Dendritic cell treated with granulocyte-macrophage colony-stimulating factor and Interleukin-4, amounts not matched to agents 40 ng/mL and 50 ng/mL, for 4 days (primary cell): Measurements from ENCODE around the gene PAMR1.

Source experiments
- H3K27ac Mint-ChIP-seq: one replicate; pipeline ENCODE4 v1.8.0; 2022; ENCODE audit warnings: mild to moderate bottlenecking, mixed read lengths
- H3K27me3 Mint-ChIP-seq: one replicate; pipeline ENCODE4 v1.8.0; 2022; ENCODE audit warnings: mild to moderate bottlenecking, mixed read lengths
- H3K36me3 Mint-ChIP-seq: one replicate; pipeline ENCODE4 v1.8.0; 2022; ENCODE audit warnings: low read depth, mixed read lengths
- H3K4me1 Mint-ChIP-seq: one replicate; pipeline ENCODE4 v1.8.0; 2022; ENCODE audit warnings: low read depth, mixed read lengths
- H3K4me3 Mint-ChIP-seq: one replicate; pipeline ENCODE4 v1.8.0; 2022; ENCODE audit warnings: mild to moderate bottlenecking, moderate library complexity, mixed read lengths
- H3K9me3 Mint-ChIP-seq: one replicate; pipeline ENCODE4 v1.8.0; 2022; ENCODE audit warnings: mixed read lengths
- intact Hi-C: fragments of 100-400 bp; cut with micrococcal nuclease; formaldehyde crosslinking; loops from one replicate; pipeline ENCODE4 v1.15.0; 2022

The PAMR1 gene

DNA sequence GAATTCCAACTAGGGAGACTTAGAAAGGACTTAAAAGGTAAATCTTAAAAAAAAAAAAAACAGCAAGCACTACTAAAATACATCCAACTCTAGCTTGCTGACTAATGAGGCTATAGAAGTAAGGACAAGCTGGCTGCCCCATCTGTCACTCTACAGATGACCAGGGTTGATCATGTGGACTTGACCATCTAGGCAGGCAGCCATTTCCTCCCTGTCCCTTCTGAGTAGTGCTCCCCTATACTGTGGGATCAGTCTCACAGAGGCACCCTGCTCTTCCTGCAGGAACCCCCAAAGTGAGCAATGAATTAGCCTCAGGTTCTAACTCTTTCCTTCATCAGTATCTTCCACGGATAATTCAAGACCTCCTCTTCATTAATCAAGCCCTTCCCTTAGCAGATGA, 118.4 kb downstream of the PAMR1 start:
- H3K4me1 Mint-ChIP-seq, result peaks cover 6% of the 10 kb centered on the region
- intact Hi-C loops, result no loop called here
- H3K27me3 Mint-ChIP-seq, result peaks cover 14% of the 10 kb centered on the region
- H3K4me3 Mint-ChIP-seq, result no peak overlapping the region
- H3K27ac Mint-ChIP-seq, result no peak overlapping the region
- H3K9me3 Mint-ChIP-seq, result no peaks in the 10 kb centered on the region
- no peaks in the 10 kb centered on the region for H3K36me3 Mint-ChIP-seq

DNA sequence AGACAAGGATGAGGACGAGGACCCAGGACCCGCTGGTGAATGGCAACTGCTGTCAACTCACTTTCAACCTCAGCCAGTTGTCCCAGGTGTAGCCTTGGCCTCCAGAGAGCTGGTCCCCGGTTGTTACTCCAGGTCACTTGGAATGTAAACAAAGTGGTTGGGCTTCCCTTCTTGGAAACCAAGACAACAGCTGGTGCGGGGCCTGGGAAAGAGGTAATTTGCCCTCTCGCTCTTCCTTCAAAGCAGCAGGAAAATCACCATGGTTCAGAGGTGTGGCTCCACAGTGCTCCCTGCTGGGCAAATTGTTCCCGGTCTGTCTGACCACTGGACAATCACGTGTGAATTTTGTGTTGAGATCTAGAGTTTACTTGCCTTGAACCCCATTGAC, 121.0 kb downstream of the PAMR1 start:
- Mint-ChIP-seq H3K27ac (no peak overlapping the region), H3K4me1 (peaks cover 6% of the 10 kb centered on the region), H3K36me3 (no peaks in the 10 kb centered on the region), H3K4me3 (no peak overlapping the region), H3K9me3 (no peaks in the 10 kb centered on the region), H3K27me3 (peaks cover 5% of the 10 kb centered on the region)
- intact Hi-C loops, result no loop called here

DNA sequence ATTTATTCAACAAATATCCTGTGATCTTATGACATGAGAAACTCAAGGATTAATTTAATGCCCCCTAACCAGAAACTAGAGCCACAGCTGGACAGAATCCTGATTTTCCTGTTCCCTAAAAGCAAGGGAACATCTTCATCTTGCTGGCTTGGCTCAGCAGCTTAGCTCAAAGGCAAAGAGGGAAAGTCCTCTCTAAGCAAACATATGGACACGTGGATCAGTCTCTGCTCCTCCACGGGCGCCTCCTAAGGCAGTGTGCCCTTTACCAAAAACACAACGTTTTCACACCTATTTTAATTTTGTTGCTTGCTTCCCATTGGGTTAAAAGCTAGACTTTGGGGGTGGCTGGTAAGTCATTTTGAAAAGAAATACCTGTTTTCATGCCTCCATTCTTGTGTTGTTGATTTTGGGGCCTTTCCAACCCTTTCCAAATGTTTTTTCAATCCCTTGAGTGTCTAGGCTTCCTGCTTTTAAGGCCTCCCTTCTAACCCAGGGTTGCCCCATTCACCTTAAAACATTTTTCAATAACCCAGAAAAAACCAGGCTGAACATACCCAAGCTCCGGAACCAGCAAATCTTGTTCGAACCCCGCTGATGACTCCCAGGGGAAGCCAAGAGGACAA, 121.5 kb downstream of the PAMR1 start:
- intact Hi-C loops, result no loop called here
- Mint-ChIP-seq H3K4me3 (no peak overlapping the region), H3K27ac (no peak overlapping the region), H3K27me3 (peaks cover 9% of the 10 kb centered on the region), H3K4me1 (peaks cover 6% of the 10 kb centered on the region), H3K9me3 (no peaks in the 10 kb centered on the region), H3K36me3 (no peaks in the 10 kb centered on the region)

DNA sequence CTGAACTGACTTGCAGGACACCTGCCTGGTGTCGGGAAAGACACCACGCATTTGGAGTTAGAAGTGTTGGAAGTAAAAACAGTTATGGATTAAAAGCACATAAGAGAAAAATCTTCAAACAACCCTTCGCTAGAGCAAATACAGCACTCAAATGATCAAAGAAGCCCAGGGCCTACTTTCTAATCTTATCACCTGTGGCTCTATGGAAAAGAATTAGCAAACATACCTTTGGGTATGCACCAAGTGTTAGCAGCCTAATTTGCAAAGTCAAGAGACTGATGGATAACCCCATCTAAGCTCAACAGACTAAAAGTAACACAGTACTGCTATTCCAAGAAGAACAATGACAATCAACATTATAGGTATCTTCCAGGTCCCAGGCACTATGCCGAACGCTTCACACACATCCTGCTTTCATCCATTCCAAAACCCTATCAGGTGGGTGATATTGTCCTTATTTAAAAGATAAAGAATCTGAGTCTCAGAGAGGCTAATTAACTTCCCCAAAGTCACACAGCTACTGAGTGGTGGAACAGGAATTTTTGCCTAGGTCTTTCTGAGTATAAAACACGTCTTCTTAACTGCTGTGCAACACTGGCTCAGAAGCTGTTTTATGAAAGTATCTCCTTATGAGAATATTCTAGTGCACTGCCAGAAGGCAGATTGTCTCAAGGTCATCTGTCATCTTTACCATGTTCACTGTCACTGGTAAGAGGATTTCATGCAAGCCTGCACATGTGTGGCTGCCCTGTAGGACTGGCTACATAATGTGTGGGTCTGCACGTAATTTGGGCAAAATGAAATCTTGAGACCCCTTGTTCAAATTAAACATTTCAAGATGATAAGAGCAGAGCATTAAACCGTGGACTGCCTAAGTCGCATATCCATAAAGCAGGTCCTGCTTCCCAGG, 122.4 kb downstream of the PAMR1 start:
- H3K27ac Mint-ChIP-seq, result no peak overlapping the region
- intact Hi-C loops, result no loop called here
- H3K4me1 Mint-ChIP-seq, result peaks cover 6% of the 10 kb centered on the region
- H3K36me3 Mint-ChIP-seq, result no peaks in the 10 kb centered on the region
- no peak overlapping the region for H3K4me3 Mint-ChIP-seq
- peaks cover 9% of the 10 kb centered on the region for H3K27me3 Mint-ChIP-seq
- no peaks in the 10 kb centered on the region for H3K9me3 Mint-ChIP-seq

DNA sequence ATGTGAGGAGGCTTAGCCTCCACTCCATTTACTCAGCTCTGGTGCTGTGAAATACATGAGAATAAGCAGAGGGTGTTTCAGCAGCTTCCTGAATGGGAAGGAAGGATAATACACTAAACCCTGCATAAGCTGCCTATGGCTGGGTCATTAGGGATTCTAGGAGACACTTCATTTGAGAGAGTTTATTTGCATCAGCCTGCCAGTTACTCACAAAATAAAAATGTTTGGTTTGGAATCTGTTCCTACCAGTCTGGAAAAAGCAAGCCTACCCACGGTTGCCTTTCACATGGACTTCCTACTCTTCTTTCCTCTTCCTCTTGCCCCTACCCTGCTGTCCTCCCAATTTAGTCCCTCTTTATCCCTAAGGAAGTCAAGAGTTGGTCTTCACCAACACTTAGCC, 126.5 kb downstream of the PAMR1 start:
- no peaks in the 10 kb centered on the region for H3K36me3 Mint-ChIP-seq
- no peak overlapping the region for H3K27ac Mint-ChIP-seq
- no peak overlapping the region for H3K4me3 Mint-ChIP-seq
- peaks cover 4% of the 10 kb centered on the region for H3K27me3 Mint-ChIP-seq
- H3K9me3 Mint-ChIP-seq, result no peaks in the 10 kb centered on the region
- intact Hi-C loops, result no loop called here
- no peaks in the 10 kb centered on the region for H3K4me1 Mint-ChIP-seq

DNA sequence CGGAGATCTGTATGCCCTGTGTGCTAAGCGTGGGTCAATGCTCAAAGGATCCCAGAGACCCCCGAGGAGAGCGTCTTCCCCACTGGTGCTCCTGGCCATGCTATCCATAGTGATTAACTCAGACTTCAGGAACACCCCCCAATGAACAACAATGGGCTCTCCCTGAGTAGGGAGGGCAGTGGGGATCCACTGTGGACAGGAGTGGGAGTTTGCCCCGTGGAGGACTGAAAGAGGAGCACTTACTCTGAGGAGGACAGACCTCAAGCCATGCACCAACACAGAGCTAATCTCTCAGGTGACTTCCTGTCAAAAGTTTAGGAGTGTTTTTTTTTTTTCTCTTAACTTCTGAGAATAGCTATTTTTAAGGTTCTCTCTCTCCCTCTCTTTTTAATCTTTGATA, 130.5 kb downstream of the PAMR1 start:
- Mint-ChIP-seq H3K4me1 (peaks cover 16% of the 10 kb centered on the region), H3K9me3 (no peaks in the 10 kb centered on the region), H3K27me3 (peaks cover 5% of the 10 kb centered on the region), H3K36me3 (no peaks in the 10 kb centered on the region), H3K27ac (no peak overlapping the region), H3K4me3 (no peak overlapping the region)
- intact Hi-C loops, result loop anchor here (5.0 kb wide), 1 partner anchor 158 kb away; no protein-coding TSS in a partner anchor

DNA sequence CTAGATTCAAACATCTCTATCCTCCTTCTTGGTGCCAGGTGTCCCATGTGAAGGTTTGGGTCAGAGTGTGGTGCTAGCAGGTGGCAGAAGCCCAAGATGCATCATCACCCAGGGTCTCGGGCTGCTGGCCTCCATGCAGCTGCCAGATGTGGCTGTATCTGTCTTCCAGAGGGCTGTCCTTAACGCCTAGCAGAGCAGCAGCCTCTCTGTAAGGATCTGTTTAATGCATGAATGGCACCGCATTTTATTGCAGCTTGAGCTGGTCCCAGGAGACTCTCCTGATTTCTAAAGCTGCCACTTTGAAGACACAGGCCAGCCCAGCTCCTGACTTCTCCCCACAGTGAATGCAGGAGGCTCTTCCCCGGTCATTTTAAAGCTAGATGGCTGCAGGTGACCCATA, 132.3 kb downstream of the PAMR1 start:
- no peaks in the 10 kb centered on the region for H3K9me3 Mint-ChIP-seq
- peaks cover 1% of the 10 kb centered on the region for H3K27me3 Mint-ChIP-seq
- no peaks in the 10 kb centered on the region for H3K36me3 Mint-ChIP-seq
- H3K27ac Mint-ChIP-seq, result peak overlapping the region; percentile 70
- peaks cover 16% of the 10 kb centered on the region for H3K4me1 Mint-ChIP-seq
- H3K4me3 Mint-ChIP-seq, result no peak overlapping the region
- intact Hi-C loops, result loop anchor here (5.0 kb wide), 1 partner anchor 156 kb away; no protein-coding TSS in a partner anchor

DNA sequence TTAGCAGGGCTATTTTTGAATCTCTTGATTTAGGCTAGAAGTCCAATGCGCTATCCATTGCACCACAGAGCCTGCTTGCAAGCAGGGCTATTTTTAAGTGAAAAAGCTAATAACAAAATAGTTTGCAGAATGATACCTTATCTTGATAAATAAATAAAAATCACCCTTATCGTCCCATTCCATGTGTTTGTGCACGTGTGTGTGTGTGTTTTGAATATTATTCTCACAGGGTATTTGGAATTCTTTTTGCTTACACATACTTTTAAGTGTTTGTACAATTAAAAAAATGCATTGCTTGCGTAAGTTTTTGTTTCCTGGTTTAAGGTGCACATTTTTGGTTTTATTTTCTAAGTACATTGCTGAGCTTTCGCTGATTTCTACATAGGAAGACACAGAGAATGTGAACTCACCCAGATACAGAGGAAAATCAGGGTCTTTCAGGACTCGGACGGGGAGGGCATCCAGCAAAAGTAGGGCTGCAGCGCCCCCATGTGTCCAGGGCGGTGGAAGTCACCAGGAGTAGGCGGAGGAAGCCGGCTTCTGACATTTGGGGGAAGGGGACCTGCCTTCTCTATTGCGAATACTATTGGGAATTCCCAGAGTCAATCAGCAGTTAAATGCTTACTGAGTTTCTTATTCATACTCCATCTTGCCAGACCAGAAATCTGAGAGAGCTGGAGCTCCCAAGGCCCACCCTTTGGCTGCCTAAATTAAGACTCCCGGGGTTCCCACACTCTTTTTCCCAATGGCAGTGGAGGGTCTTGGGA, 133.3 kb downstream of the PAMR1 start:
- Mint-ChIP-seq H3K4me1 (peaks cover 16% of the 10 kb centered on the region), H3K36me3 (no peaks in the 10 kb centered on the region), H3K4me3 (peak overlapping the region; percentile 51), H3K27ac (peak overlapping the region; percentile 65), H3K27me3 (peaks cover 1% of the 10 kb centered on the region), H3K9me3 (no peaks in the 10 kb centered on the region)
- intact Hi-C loops, result loop anchor here (1.0 to 5.0 kb wide), 2 partner anchors 155 to 466 kb away; no protein-coding TSS in a partner anchor

DNA sequence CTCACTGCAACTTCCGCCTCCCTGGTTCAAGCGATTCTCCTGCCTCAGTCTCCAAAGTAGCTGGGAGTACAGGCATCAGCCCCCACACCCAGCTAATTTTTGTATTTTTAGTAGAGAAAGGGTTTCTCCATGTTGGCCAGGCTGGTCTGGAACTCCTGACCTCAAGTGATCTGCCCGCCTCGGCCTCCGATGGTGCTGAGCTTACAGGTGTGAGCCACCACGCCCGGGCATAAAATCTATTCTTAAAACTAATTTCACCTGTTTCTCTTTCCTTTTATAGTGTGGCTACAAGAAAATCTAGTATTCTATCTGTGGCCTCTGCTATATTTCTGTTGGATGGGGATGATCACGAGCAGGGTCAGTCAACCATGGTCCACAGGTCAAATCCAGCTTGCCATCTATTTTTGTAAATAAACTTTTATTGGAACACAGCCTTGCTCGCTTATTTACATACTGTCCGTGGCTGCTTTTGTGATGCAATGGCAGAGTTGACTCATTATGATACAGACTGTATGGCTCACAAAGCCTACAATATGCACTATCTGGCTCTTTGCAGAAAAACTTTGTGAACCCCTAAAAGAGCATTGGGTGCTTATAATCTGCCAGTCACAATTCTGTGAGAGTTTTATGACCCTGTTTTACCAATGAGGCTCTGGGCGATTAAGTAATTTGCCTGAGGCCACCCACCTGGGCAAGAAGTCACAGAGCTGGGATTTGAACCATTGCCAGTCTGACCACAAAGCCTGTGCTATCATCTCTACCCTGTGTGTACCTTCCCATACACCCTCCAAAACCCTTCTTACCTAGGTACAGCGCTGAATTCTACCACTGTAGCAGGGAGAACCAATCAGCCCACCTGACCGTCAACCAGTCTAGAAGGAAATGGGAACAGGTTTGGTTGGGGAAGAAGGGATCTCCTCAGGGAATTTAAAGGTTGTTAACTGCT, 134.4 kb downstream of the PAMR1 start:
- Mint-ChIP-seq H3K27ac (peak overlapping the region; percentile 65), H3K27me3 (peaks cover 1% of the 10 kb centered on the region), H3K36me3 (no peaks in the 10 kb centered on the region), H3K9me3 (no peaks in the 10 kb centered on the region), H3K4me3 (no peak overlapping the region), H3K4me1 (peaks cover 16% of the 10 kb centered on the region)
- intact Hi-C loops, result loop anchor here (5.0 kb wide), 1 partner anchor 154 kb away; no protein-coding TSS in a partner anchor

DNA sequence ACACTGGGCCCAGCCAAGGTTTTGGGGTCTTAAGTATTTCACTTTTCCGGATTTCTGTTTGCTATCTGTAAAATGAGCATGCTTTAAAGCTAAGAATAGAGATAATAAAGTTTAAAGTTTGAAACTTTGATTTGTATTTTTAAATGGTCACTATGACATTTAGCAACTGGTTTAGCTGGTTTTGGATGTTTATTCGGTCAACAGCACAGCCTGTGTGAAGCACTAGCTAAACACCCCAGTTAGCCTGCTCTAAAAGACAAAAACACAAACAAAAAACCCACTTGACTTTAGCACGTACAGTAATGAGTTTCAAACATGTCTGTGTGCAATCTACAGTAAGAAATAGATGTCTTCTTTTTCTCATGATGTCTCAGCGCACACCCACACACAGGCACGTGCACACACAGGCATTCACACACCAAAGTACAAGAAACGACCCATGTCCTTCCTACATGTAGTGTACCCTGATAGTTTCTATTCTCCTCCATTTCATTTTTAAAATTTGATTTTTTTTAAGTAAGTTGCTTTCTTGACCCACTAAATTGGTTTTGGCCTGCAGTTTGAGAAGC, 135.4 kb downstream of the PAMR1 start:
- intact Hi-C loops, result loop anchor here (5.0 kb wide), 1 partner anchor 153 kb away; no protein-coding TSS in a partner anchor
- Mint-ChIP-seq H3K27ac (peak overlapping the region; percentile 65), H3K4me1 (peaks cover 16% of the 10 kb centered on the region), H3K4me3 (no peak overlapping the region), H3K9me3 (no peaks in the 10 kb centered on the region), H3K36me3 (no peaks in the 10 kb centered on the region), H3K27me3 (peaks cover 1% of the 10 kb centered on the region)

DNA sequence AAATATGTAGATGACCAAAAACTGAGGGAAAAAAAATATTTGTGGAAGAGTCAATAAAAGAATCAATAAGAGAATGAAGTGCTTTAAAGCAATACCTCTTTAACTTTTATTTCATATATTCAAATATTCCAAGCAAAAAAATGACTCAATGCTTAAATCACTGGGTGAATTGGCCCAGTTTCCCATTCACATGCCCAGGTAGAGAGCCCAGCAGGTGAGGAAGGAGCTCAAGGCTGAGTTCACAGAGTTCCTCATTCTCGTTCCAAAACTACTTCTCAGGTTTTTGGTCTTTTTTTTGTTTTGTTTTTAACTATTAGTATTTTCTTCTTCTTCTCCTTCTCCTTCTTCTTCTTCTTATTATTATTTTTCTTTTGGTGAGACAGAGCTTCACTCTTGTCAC, 136.3 kb downstream of the PAMR1 start:
- Mint-ChIP-seq H3K9me3 (no peaks in the 10 kb centered on the region), H3K36me3 (no peaks in the 10 kb centered on the region), H3K27me3 (peaks cover 1% of the 10 kb centered on the region), H3K4me1 (peaks cover 16% of the 10 kb centered on the region), H3K27ac (peak overlapping the region; percentile 14), H3K4me3 (no peak overlapping the region)
- intact Hi-C loops, result no loop called here

DNA sequence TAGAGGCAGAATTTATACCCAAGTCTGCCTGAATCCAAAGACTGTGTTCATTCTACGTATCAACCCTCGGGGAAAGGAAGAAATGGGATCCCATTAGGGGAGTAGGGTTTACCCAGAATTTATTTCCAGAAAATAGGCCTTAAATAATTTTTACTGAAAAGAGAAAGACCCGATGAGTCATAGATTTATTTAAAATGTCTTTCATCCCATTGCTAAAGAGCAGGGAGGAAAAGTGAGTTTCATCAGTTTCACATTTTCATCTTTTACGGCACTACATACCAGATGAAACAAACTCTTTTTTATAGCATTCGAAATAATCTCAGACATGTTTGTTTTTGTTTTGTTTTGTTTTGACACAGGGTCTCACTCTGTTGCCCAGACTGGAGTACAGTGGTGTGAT, 137.4 kb downstream of the PAMR1 start:
- H3K9me3 Mint-ChIP-seq, result no peaks in the 10 kb centered on the region
- H3K4me1 Mint-ChIP-seq, result peaks cover 16% of the 10 kb centered on the region
- H3K36me3 Mint-ChIP-seq, result no peaks in the 10 kb centered on the region
- intact Hi-C loops, result no loop called here
- H3K27ac Mint-ChIP-seq, result peak overlapping the region; percentile 27
- H3K27me3 Mint-ChIP-seq, result peaks cover under 1% of the 10 kb centered on the region
- no peak overlapping the region for H3K4me3 Mint-ChIP-seq
